Activated CD8-positive, alpha-beta memory T cell treated with anti-CD3 and anti-CD28 coated beads for 24 hours (primary cell): ENCODE data around the gene ERRFI1.

Experiments used
- DNase-seq: peaks from one replicate; pipeline ENCODE4 v3.0.0-alpha.2; 2020

ERRFI1 gene

DNA sequence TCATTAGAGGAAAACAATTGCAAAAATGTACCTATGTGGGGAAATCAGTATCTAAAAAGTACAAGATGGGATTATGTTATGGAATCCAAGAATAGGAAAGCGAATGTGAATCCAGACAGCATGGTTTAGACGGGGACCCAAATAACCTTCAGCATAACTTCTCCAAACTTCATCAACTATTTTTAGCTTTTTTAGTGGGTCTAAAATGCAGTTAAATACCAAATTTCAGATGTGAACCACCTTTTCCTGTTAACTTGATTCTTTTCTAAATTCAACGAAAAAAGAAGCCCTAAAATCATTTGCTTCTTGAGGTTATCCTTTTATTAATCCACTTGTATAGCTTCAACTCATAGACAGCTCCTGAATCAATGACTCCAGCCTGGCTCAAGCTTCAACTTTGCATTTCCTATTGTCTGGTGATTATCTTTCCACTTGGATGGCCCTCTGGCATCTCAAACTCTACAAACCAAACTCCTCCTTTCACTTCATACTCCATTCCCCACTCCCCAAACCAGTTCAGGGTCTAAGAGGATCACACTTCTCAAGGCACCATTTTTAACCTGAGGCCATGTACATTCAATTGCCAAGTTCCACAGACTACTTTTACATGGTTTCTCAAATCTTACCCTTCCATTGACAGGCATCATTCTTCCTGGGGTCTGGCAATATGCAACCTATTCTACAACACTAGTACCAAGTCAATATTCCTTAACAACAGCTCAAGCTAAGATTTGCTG is 7.4 kb downstream of the ERRFI1 start:
- DNase-seq = no peak

DNA sequence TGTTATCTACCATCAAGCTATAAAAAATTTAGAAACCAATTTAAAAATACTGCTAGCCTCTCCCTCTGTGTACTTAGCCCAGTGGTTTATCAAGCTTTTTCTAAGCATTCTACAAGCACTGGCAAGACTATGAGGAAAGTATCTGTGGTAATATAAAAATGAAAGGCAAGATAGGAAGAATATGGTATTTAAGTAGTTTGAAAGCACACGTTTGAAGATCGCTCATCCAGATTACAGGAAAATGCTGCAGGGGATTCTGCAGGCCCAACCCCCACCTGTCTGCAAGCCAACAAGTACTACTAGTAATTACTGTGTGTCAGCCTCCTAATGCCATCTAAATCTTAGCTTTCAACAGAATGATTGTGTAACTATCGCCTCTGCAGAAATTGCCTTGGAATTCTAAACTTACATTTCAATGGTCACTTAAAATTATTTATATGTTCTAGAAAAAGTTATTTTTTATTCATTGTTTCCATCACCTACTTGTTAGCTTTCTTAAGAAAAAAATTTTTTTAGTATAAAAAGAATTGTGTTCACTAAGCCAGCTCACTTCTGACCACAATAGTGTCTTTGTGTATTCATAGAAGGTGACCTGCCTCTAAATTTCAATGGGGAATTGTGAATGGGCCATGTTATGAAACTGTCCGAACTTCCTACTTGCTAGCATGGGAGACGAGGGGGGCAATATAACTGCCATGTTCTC is 8.5 kb downstream of the ERRFI1 start:
- DNase-seq = no peak

GRCh38 chr1:8016895-8017241 is 9.2 kb downstream of the ERRFI1 start:
- no peak for DNase-seq

- DNase-seq = no peak
These were observed 9.8 kb downstream of the ERRFI1 start for GRCh38 chr1:8016210-8016894.

DNA sequence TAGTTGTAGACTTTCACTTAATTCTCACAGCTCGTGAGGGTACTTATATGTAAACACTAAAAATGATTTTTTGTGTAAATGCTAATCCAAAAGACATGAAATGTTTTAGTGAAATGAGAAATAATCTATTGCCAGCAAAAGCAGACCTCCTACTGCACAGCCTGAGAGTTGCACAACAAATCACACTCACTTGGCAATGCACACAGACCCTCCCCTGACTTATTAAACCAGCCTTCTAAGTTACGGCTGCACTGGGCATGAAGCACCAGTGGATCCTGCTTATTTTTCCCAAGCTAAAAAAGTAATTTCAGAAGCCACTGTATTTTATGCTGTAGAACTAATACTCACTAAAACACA is 10.3 kb downstream of the ERRFI1 start:
- DNase-seq = no peak

DNA sequence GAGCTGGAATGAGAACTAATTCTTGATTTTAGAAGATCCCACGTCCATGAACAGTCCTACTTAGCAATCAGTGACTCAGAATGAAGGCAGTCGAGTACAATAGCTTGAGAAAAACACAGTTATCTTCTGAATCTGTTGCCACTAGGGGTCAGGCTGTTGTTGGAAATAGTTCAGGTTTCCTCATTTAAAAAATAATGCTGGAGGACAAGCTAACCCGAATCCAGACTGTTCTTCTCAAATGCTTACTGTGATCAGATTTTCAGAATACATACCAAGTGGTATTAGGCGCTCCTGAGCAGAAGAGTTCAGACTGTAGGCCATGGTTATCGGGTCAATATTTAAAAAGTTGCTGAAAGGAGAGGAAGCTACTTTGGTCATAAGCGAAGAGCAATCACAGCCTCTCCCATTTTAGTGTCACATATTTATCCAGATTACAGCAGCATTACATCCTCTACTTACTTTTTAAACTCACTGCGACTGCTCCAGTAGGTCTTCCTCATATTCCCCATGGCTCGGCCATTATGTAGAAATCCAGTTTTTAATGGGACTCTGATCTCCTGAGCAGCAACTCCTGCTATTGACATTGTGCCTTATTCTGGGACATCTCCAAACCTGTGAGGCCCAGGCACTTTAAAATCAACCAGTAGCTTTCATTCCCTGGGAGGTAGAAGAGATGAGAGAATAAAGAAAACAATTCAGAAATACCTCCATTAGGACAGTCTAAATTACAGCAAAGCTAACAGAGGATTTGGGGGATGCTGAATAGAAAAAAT is 10.9 kb downstream of the ERRFI1 start:
- no peak for DNase-seq

DNA sequence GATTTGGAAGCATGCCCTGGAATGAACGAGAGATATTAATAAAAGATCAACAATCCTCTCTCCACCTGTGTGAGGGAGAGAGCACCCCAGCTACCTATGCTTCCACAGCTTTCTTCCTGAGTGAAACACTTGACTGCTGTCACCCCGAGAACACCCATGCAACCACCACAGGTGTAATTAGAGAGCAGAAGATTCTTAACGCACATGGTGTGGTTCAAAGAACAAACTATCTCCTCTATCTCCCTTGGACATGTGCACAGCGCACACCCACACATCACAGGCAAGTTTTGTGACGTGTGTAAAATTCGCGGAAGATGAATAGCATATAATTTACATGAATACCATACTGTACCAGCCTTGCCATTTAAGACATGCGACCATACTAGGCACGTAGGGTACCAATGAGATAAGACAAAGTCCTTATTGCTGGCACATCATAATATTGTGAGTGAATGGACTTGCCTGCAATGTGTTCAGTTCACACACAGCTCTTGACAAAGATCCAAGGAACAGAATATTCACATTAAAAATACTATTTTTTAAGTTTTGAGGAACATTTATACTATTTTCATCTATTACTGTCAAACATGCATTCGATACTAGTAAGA is 11.6 kb downstream of the ERRFI1 start:
- no peak for DNase-seq

GRCh38 chr1:8013800-8014199 is 12.3 kb downstream of the ERRFI1 start:
- no peak for DNase-seq

- DNase-seq = no peak
These were observed 12.7 kb downstream of the ERRFI1 start for GRCh38 chr1:8013399-8013798.

GRCh38 chr1:8012955-8013354 is 13.2 kb downstream of the ERRFI1 start:
- DNase-seq = no peak

GRCh38 chr1:8011923-8012858 is 13.9 kb downstream of the ERRFI1 start:
- no peak for DNase-seq

DNA sequence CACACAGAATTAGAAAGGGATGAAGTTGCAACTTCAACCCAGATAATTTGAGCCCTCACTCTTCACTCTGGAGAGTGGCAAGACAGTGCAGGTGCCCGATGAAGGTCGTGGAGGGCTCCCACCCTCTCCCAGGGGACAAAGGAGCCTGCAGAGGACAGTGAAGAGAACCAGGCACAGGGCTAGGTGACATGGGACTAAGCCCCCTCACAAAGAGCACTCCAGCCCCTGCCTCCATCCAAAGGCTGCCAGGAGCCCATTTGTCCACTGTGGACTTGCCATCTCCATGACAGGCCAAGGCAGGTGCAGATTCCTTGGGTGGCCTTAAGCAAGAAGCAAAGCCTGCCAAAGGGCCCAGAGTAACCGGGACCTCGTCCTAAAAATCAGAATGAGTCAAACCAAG is 15.1 kb downstream of the ERRFI1 start:
- no peak for DNase-seq

DNA sequence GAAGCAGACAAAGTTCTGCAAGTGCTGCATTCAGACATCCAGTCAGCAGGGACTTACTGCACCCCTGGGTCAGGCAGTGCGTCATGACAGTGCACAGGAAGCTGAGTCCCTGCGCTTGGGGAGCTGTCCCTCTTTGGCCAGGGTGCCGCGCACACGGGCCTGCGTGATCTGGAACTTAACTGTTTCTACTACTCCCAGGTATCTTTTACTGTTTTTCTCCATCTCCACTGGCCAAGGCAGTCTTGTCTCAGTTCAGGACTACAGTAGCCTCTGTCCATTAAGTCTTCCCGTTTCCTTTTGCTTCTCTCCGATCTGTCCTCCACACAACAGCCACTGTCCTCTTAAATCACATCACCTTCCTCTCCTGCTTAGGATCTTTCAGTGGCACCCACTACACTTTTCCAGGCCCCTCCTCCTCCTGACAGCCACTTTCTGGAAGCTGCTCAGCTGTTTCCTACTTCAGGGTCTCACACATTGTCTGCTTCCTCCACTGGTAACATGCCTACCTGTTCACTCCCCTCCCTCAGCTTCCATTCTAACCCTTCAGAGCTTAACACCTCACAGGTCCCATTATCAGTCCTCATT is 15.9 kb downstream of the ERRFI1 start:
- no peak for DNase-seq

DNA sequence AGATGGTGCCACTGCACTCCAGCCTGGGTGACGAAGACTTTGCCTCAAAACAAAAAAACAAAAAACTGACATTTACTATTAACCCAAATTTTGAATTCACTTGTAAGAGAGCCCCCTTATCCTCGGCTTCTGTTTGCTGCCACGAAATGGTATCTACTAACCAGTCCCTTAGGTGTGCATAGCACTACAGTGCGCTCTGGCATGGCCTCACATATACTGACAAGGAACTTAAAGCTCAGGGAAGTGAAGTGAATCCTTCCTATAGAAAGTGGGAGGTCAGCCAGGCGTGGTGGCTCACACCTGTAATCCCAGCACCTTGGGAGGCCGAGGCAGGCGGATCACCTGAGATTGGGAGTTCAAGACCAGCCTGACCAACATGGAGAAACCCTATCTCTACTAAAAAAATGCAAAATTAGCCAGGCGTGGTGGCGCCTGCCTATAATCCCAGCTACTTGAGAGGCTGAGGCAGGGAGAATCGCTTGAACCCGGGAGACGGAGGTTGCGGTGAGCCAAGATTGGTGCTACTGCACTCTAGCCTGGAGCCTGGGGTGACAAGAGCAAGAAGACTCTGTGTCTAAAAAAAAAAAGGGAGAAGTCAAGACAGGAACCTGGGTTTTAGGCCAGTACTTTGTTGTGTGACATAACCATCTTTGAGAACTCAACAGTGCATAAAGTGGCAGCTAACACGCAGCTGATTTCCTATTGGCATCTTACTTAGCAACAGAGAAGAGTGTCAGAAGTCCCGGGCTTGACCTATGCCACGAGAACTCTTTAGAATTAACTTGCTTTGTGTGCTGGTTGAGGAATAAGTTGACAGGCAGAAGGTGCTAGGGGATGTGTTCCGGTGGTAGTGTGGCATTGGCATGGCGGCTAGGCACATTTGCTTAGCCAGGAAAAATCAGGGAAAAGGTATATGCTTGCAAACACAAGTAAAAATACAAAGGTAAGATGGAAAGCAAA is 16.8 kb downstream of the ERRFI1 start:
- no peak for DNase-seq

DNA sequence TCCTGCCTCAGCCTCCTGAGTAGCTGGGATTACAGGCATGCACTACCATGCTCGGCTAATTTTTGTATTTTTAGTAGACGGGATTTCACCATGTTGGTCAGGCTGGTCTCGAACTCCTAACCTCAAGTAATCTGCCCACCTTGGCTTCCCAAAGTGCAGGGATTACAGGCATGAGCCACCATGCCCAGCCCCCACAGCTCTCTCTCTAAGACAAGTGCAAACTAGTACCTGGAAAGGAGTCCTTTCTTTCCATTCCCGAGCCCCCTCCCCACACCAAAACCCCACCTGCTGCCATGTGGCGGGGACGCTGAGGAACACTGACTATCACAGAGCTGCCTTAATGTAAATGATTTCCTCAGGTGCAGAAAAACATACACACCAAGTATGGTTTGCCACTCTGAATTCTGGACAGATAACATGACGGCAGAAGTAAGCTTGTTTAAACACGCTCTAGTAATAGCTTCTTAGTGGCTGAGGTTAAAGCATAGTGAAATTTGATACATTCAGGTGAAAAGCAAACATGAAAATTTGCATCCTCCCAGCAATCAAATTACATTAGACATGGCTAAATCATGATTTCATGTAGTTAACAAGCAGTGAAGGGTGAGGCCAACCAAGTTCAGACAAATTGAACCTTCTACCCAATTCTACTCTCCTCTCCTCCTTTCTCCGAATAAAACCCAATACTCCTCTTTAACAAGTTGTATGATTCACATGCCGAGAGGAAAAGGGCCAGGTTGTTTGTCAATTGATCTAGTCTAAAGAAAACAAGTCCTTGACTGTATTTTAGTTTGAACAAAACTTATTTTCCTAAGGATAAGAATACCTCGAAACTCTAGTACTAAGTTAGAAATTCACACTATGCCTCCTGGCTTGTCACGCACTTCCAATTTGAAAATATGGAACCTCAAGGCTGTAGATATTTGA is 19.8 kb downstream of the ERRFI1 start:
- no peak for DNase-seq

GRCh38 chr1:8004803-8005573 is 21.1 kb downstream of the ERRFI1 start:
- DNase-seq = no peak

DNA sequence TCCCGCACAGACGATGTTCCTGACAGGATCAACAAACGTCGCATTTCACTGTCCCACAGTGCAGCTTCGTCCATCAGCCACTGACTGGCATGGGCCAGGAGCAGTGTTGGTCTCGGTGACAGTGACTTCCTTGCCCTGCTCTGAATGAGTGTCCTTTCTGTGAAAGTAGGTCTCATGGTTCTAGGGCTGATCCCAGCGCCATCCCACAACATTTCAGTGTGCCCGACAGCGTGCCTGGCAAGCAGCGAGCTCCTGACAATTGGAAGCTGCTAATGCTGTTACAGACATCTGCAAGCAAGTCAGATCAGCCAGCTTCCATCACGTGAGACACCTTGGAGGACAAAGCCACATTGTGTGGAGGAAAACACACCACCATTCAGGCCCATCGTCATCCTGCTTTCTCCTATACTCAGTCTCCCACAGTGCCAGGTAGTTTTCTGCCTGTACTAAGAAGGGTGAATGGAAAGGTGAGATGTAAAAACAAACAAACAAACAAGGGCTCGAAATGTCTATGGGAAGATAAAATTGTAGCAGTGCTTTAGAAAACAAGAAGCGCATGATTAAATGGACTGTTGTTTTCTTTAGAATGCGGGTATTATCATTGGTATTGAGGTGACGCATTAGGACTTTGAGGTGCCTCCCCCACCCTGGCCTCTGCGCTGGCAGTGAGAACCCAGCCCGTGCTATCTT is 21.9 kb downstream of the ERRFI1 start:
- DNase-seq = no peak
